HG03442 (cell line): ENCODE measurements around the gene GTPBP10.

Source experiments
- ATAC-seq: cut with Tn5 transposase; IDR thresholded peaks from one replicate; pipeline ENCODE4 v1.9.1; 2021; ENCODE audit warnings: mild to moderate bottlenecking, moderate library complexity; ENCODE audit not compliant: unreplicated experiment

GTPBP10 gene

DNA sequence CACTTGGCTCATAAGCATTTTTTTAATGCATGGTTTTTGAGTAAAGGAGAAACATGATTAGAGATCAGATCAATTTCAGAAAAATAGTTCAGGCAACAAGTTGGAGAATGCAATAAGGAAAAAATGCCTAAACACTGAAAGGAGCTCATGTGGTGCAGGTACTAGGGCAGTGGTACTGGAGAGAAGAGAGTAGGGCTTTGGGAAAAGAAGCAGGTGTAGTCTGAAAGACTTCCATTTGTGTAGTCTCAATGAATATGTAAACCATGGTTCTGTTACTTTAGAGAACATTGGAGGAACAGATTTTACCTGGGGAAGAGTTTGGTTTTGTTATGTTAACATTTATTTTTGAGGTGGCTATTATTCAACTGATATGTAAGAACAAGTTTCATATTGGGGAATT, 5.5 kb downstream of the GTPBP10 start:
- ATAC-seq = no peak

DNA sequence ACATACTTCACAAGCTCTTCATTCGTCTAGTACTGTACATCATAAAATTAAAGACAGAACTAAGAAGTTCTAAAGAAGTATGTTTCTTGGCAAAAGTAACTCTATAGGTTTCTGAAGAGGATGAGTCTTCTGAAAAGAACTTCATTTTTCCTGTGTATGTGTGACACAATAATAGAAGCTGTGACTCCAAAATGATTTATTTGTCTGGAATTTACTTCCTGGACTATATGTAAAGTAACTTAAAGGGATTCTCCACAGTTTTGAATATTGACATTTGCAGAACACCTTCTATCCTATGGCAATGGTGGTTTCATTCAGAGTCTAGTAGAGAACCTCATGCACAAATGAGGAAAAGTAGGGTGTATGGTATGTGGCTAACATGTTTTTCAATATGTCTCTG, 36.9 kb downstream of the GTPBP10 start:
- no peak for ATAC-seq

DNA sequence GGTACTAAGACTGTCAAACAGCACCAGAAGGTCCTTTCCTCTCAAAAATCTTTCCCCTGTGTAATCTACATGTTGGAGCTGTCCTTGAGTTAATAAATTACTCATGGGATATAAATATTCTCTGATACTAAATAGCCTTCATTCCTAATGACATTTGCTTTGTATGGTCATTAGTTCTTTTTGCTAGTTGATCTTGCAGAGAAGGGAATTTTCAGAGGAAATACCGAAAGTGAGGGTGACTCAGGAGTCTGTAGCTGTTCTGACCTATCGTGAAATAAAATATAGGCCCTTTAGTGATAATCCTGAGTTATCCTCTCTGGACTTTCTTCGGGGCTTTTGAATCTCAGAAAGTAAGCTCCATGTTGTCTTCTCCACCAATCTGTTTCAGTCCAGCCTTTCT, 37.3 kb downstream of the GTPBP10 start:
- ATAC-seq = no peak

DNA sequence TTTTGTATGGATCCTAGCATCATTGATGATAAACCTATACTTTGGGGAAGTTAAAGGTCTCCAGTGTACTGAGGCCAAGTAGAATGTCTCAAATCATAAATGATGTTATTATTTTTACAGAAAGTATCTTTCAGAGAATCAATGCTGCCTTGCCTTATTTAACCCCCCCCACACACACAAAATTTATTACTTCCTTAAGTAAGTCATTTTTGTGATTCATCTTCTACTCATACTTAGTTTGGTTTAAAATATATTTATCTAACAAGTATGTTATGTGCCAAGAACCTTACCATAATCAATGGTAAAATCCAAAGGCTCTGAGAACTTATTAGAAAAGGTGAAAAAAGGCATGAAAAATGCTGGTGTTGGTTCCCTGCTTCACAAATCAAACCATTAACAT, 37.9 kb downstream of the GTPBP10 start:
- ATAC-seq = no peak

DNA sequence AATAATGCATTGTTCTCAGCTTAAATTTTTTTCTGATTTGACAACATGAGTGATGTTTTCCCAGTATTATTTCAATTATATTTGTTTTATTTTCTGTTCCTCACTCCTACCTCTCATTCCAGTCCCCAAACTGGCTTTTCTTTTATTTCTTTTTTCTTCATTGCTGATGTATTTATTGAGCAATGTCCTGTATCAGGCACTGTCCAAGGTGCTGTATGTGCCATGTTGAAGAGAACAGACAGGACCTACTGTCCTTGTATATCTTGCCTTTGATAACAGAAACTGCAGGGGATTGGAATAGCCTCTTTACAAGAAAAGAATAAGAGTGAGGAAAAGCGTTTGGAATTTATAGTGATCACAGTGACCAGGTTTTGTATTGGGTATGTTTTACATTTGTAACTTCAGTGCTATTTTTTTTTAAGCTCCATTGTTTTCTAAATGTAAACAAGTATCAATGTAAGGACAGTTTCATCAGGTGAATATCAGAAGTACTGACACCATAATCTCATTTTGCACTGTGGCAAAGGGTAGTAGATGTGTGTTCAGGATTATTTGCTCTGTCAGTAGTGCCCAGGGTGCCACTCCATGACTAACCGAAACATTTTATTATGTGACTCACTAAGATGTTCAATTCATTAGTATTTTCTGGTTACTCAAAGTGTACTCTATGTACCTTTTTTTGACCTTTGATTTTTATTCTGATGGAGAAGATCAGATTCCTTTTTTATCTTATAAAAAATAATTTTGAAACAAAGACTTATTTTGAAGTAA, 41.1 kb downstream of the GTPBP10 start:
- no peak for ATAC-seq

DNA sequence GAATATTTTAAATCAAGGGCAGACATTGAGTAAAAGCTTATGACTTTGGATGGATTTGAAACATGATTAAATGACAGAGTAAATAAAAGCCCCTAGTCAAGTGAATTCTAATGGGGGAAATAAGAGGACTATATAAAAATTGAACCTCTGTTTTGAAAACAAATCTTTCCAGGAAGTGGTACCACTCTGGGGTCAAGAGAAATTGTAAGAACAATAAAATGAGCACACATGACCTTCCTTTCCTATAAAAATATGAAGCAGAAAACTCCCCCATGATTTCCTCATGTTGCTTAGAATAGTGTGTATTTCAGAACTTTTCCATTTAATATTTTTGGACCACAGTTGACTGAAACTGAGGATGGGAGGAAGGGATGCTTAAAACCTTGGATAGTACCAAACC, 44.4 kb downstream of the GTPBP10 start:
- no peak for ATAC-seq

DNA sequence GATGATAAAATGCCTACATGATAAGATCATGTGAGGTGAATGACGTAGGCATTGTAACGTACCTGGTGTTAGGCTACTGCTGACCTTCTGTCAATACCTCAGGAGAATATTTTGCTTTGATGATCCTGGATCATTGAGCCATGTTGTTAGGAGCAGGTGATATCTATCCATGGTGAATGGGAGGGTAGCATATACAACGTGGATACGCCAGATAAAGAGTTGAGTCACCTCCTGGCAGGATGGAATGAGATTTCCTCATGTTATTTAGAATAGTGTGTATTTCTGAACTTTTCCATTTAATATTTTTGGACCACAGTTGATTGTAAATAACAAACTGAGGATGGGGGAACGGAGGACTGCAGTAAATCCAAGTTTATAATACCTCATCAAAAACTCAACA, 45.0 kb downstream of the GTPBP10 start:
- no peak for ATAC-seq

DNA sequence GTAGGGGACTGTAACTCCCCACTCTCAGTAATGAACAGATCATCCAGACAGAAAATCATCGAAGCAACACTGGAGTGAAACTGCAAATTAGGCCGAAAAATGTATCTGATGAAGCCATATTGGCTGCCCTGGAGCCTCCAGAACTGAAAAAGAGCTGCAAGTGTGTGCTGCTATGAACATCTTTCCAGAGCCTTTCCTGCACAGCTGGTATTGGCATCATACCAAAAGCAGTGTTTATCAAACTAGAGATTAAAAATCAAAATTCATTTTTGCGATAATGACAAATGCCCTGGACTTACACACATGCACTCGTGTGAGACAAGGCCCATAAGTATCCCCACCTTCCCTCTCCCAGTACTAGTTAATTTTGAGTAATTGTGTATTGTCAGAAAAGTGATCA, 49.9 kb downstream of the GTPBP10 start:
- ATAC-seq = no peak

DNA sequence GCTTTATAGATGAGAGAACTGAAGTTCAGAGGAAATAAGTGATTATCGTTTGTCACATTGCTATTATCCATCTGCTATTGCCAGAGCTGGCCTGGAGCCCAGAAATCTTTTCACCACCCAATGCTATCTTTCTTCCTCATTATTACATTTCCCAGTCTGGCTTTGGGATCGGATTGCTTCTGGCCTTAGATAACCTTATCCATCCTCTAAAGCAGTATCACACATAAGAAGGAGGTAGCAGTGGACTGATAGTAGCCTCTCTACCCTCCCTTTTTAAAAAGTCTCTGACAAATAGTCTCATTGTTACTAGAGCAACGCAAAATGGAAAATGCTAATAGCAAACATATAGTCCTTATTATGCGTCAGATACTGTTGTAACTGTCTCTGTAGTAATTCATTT, 55.5 kb downstream of the GTPBP10 start:
- no peak for ATAC-seq

DNA sequence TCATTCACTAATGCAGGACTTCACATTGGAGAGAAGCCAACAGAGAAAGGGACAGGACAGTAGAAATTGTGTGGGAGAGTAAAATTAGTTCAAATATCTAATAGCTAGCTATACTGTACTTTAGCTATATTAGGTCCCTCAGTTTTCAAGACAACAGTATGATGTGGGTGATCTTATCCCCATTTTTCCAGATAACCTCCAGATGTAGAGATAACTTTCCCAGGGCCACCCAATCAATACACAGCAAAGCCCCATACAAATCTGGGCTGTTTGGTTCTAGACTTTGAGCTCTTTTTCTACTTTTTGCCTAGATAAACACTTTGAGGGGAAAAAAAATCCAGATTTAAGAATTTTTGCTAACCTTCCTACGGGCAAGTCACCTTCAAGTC, 56.3 kb downstream of the GTPBP10 start:
- no peak for ATAC-seq

DNA sequence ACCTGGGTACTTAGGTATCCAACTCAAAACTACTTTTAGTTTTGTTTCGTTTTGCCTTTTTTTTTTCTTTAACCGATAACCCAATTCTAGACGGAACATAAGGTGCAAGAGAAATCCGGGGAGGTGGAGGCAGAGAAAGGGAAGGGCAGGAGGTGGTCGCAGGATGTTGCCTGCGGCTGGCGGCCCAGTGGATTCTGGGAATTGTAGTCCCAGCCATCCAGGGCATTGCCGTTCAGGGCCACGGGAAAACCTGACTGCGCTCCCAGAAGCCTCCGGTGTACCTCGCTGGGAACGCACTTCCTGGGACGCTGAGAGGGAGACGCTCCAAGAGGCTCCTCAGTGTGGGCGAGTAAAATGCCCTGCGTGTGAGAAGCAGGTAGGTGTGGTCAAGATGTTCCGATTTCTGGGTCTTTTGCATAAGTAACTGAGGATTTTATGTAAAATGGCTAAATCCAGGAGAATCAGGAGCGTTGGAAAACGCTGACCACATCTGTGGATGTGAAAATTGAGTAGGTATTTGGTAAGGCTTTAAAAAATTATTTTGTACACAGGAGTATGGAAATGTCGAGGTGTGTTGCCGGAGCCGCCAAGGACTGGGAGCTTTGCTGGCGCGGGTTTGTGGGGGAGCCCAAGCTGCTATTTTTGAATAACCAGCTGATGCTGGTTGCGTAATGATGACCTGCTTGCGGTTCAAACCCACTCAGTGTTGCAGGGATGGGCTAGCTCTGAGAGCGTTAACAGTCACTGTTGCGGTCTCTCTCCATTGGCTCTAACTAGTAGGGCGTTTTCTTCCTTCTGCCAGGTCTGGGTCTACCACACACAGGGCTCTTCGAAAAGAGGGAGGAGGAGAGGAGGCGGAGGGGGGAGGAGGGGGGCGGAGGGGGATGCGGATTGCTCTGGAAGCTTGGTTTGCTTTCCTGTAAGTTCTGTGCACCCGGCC, 56.9 kb downstream of the GTPBP10 start, which contains the start of gene CLDN12:
CLDN12 (plus strand) TSS at position 288 of the 940 bp plus-strand sequence. CDS start 9,216 bp downstream, outside the sequence.
- ATAC-seq = peak; percentile 97

DNA sequence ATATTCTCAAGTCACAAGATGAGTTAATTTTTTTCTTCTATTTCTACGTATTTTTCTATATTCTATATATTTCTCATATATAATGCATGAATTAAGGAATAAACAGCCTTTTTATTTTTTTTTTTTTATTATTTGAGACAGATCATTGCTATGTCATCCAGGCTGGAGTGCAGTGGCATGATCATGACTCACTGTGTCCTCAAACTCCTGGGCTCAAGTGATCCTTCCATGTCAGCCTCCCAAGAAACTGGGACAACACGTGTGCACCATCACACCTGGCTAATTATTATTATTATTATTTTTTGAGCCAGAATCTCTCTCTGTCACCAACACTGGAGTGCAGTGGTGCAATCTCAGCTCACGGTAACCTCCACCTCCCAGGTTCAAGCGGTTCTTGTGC, 58.3 kb downstream of the GTPBP10 start:
- no peak for ATAC-seq

DNA sequence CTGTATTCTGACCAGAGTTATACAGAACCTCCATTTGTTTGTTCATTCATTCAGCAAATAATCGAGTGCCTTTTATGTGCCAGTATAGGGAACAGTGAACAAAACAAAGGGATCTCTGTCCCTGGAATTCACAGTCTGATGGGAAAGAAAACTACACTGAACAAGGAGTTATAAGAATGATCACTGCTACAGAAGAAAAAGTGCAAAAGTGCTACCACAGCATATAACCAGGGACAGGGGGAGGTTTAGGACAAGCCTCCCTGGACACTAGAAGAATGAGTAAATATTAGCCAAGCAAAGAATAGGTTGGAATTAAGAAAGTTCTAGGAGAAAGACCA, 60.9 kb downstream of the GTPBP10 start:
- no peak for ATAC-seq

DNA sequence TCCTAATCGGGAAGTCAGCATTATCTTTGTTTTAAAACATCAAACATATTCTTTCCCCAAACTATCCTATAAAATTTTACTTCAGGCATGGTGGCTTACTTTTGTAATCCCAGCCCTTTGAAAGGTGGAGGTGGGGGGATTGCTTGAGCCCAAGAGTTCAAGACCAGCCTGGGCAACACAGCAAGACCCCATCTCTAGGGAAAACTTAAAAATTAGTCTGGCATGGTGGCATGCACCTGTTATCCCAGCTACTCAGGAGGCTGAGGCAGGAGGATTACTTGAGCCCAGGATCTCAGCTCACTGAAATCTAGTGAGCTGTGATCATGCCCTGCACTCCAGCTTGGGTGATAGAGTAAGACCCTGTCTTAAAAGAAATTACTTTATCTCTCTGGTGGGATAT, 61.6 kb downstream of the GTPBP10 start:
- no peak for ATAC-seq

DNA sequence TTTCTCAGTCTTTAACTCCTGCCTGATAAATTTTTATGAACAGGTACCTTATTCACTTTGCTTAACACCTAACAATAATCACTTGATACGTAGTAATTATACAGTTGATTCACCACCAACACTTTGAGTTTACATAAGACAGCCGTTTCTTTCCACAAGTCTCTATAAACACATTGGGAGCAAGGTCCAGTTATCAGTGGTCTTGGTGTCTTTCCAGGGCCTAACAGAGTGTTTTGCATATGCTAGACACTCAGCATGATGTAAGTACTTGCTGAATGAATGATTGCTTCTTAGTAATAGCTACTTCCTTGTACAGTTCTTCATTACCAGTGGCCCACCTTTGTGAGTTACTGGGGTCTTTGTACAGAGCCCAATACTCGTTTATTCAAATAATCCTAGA, 63.2 kb downstream of the GTPBP10 start:
- no peak for ATAC-seq

DNA sequence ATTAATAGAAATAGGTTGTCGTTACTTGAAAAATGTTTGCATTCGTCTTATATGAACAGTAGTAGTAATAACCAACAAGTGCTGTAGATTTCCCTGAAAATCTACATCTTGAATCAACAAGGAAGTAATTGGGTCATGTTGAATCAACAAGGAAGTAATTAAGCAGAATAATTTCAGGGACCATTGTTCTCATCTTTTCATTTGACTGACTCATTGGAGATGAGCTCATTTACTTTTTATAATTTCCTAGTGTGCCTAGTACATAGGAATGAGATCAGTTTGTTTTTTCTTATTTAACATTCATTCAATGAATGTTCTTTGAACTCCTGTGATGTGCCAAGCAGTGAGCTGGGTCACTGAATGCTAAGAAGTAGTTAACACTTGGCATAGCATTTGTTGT, 65.0 kb downstream of the GTPBP10 start:
- no peak for ATAC-seq

DNA sequence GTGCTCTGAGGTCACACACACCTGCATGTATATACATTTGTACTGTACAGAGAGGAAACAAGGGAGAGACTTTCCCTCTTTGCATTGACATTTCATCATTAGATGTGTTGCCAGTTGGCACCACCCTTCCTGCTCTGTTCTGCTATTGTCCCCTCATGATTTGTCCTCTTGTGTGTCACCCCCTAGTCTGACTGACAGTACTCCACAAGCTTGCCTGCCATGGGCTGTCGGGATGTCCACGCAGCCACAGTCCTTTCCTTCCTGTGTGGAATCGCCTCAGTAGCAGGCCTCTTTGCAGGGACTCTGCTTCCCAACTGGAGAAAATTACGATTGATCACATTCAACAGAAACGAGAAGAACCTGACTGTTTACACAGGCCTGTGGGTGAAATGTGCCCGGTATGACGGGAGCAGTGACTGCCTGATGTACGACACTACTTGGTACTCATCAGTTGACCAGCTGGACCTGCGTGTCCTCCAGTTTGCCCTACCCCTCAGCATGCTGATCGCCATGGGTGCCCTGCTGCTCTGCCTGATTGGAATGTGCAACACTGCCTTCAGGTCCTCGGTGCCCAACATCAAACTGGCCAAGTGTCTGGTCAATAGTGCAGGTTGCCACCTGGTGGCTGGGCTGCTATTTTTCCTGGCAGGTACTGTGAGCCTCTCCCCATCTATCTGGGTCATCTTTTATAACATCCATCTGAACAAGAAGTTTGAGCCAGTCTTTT, 66.1 kb downstream of the GTPBP10 start:
- ATAC-seq = peak; percentile 77

DNA sequence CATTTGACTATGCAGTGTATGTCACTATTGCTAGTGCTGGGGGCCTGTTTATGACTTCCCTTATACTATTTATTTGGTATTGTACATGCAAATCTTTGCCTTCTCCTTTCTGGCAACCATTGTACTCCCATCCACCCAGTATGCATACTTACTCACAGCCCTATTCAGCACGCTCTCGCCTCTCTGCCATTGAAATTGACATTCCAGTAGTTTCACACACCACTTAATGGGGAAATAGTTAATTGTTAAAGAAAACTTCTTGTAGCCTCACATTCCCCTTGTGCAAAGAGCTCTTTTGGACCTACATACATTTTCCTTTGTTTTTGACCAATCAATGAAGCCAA, 66.6 kb downstream of the GTPBP10 start:
- ATAC-seq = peak; percentile 7

DNA sequence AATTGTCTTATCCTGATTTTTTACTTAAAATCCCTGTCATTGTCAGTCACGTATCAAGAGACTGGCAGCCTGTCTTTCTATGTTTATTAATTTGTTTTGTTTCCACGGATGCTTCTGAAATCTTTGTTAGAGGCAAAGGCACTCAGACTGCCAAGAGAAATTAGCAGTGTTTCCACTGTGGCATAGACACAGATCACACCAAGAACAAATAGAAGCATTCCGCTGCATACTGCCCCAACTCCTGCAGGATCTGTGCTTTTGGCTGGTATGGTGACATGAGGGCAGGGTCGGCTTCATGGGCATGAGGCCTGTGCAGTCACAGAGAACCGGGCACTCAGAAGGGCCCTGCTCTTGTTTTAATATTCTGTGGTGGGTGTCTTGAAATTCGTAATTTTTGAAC, 75.1 kb downstream of the GTPBP10 start:
- no peak for ATAC-seq

DNA sequence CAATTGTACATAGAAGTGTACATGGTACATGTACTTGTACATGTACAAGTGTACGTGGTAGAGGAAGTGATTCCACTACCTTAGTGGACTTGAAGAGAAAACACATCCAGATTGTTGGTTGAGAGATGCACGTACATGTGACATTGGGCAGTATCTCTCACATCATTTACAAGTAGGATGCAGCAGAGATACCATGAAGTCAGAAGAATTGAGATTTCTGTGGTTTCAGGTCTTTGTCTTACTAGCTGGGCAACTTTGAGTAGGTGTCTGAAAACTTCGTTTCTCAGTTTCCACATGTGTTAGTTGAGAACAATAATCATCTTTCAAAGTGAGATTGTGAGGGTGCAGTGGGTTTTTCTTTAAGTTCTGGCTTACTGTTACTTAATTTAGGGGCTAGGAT, 78.2 kb downstream of the GTPBP10 start:
- peak; percentile 98 for ATAC-seq

DNA sequence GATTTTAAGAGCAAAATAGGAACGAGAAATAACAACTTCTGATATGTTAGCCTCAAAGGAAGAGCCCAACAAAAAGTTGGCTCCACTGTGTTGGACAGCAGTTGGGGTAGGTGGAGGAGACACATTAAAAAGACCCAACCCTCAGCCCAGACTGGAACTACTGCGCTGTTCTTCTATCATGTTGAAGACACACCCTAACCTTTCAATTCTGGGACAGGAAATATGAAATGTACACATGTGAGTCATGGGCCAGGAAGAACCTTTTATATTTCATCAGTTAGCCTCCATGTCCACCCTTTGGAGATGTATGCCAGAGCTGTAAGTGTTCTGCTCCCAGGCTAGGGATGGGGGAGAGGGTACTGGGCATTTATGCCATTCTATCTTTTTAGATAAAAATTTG, 78.9 kb downstream of the GTPBP10 start:
- no peak for ATAC-seq
